ENCODE results near the gene TGIF2LX.
"Not testable (repeated sequence)": the region's sequence is repeated elsewhere in the genome, so short reads cannot be mapped to it uniquely, and the experiment has no call there.

Gene TGIF2LX

GRCh38 chrX:89921665-89922064 lies at the start of gene TGIF2LX:
Gene TGIF2LX (plus strand): TSS chrX:89921908. CDS start chrX:89922086, 178 bp downstream.
- not testable (repeated sequence) for DNase-seq

GRCh38 chrX:89922338-89922934 lies 728 bp downstream of the TGIF2LX start:
- DNase-seq: not testable (repeated sequence)

- not testable (repeated sequence) for DNase-seq
These were observed 21.4 kb downstream of the TGIF2LX start for GRCh38 chrX:89943077-89943476.

GRCh38 chrX:89965588-89965987 lies 43.9 kb downstream of the TGIF2LX start:
- DNase-seq: not testable (repeated sequence)
